Psoas muscle (tissue), 8 donors: Measurements from ENCODE around the gene HPS5. TPM values are rescaled to one million over a fixed set of nuclear protein-coding genes. Genes with fewer than 3 reads are reported as not detected.

ENCODE experiments used
- ATAC-seq, 4 donors: fragments of 200-7000 bp; cut with Tn5 transposase; one replicate each; pipeline ENCODE4 v1.9.1; 2020; ENCODE audit warnings: moderate library complexity in 3 of 4, mild to moderate bottlenecking in 2 of 4
- DNase-seq, 2 donors: peaks; one replicate each; pipeline ENCODE4 v3.0.0-alpha.2; 2020
- H3K27ac ChIP-seq: fragments of 200-600 bp; one replicate; pipeline ENCODE4 v1.8.0; 2022
- H3K27me3 ChIP-seq, 3 donors: fragments of 200-600 bp in 1 of 3; one replicate each; pipeline versions ENCODE4 v1.6.1 to v1.8.0; 2013 to 2022; ENCODE audit warnings: low read length in 2 of 3, mild to moderate bottlenecking in 2 of 3, moderate library complexity in 1 of 3; ENCODE audit not compliant: insufficient read depth in 3 of 3
- H3K36me3 ChIP-seq, 2 donors: fragments of 200-600 bp in 1 of 2; one replicate each; pipeline versions ENCODE4 v1.6.1 to v1.8.0; 2013 to 2022; ENCODE audit warnings: low read depth in 1 of 2, mild to moderate bottlenecking in 1 of 2, moderate library complexity in 1 of 2; ENCODE audit not compliant: insufficient read depth in 1 of 2
- H3K4me1 ChIP-seq: fragments of 200-600 bp; one replicate; pipeline ENCODE4 v1.8.0; 2022
- H3K4me3 ChIP-seq: fragments of 200-600 bp; one replicate; pipeline ENCODE4 v1.8.0; 2022; ENCODE audit warnings: mild to moderate bottlenecking
- H3K9me3 ChIP-seq: fragments of 200-600 bp; one replicate; pipeline ENCODE4 v1.8.0; 2022
- CTCF ChIP-seq: fragments of 200-600 bp; IDR thresholded peaks from one replicate; pipeline ENCODE4 v1.8.0; 2022; ENCODE audit warnings: antibody characterized with exemption
- WGBS, 3 donors: extraction: QIAGEN DNeasy Blood & Tissue Kit; methylation state at CpG; one replicate each; pipeline versions ENCODE4 v1.1.6 to v1.1.7; 2013; 5-methylcytosine and 5-hydroxymethylcytosine counted together
- intact Hi-C, 2 donors: fragments of 100-400 bp; cut with DNase I; formaldehyde crosslinking; loops; one replicate each; pipeline versions ENCODE4 v1.11.0 to v1.14.2; 2022
- long read RNA-seq, 2 donors: library from polyadenylated mRNA; unstranded; transcript quantifications; one replicate each; pipeline ENCODE4 v2.0.0, GENCODE V29; 2021
- polyA plus RNA-seq, 3 donors: library from polyadenylated mRNA; stranded (reverse); fragments of 200-250 nt; gene quantifications; one replicate each; pipeline ENCODE4 v1.2.3, GENCODE V29; 2013
- total RNA-seq, 4 donors: library from RNA; stranded (reverse); fragmentation: NEBNext Ultra II Directional in 2 of 4; extraction: Animal tissue kit (Norgen Biotek cat#: 25700) in 2 of 4; gene quantifications; one replicate each; pipeline versions ENCODE4 v1.2.1 to v1.2.4, GENCODE V29; 2021 to 2023
- donor health status: healthy with polysubstance abuse.
- donor health status: DM: no; HTN: no; CAD: no; lungs with moderate emphysema.
- donor health status: Bipolar disorder and iron deficiency.
- donor health status: healthy.
- donor health status: DM: yes; HTN: yes; CAD: no.
- donor health status: DM: no; HTN: no; CAD: no.
- donor health status: DM: no; HTN: no; CAD: no.
- donor health status: DM: yes; HTN: yes; CAD: no.

HPS5 gene
- total RNA-seq (10 to 100 TPM in 1 of 4 donors, 1 to 10 TPM in 3; 7.0 to 11.9 (median 8.8) TPM), polyA plus RNA-seq (10 to 100 TPM in 1 of 3 donors, 1 to 10 TPM in 2; 4.9 to 11.3 (median 9.9) TPM)
- long read RNA-seq, donor 1, full-length matches to known transcripts: 5 of 19 reads
- long read RNA-seq, donor 1, partial matches to known transcripts: 6 of 19 reads
- long read RNA-seq, donor 1, other reads (novel, unspliced or antisense): 8 of 19 reads
- long read RNA-seq, donor 2, partial matches to known transcripts: 3 of 7 reads
- long read RNA-seq, donor 2, other reads (novel, unspliced or antisense): 4 of 7 reads

DNA sequence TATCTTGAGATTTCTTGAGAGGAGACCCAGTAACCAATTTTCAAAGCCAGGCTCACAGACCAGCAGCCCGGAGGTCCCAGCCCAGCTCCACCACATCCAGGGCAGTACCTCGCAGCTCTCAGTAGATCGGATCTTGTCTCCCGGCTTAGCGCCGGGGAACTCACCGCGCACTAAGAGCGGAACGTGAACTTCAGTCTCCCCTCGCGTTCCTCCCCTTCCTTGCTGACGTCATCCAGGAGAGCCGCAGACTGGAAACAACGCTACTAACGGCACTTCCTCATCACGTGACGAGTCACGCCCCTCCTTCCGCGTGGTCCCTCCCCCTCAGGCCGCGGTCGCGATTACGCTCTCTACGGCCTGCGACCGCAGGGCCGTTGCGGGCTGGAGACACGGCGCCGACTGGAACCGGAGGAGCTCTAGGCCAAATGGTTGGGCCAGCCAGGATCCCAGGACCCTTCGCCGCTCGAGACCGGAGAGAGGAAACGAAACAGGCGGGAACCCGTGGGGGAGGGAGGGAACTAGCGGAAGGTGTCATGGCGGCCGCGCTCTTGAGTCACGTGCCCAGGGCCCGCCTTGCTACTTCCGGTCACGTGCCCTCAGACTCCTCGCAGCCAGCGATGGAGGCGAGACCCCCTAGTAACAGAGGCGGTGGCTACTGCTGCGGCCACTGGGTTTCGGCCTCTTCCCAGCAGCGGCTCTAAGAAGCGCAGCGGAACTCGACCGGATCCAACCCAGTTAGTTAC lies at the start of gene HPS5, which contains the start of gene GTF2H1:
HPS5 (minus strand) TSS at position 172 of the 743 bp plus-strand sequence. CDS start 4,282 bp downstream, outside the sequence.
GTF2H1 (plus strand) TSS at position 599 of the 743 bp plus-strand sequence. CDS start 10,508 bp downstream, outside the sequence.
- no peak for TF ChIP-seq CTCF
- H3K4me1 ChIP-seq: peaks cover 34% of the 10 kb centered on the region
- H3K27ac ChIP-seq: peak within 1 kb of the TSS; percentile 95
- peak; percentile 98 to 99 (median 99) for ATAC-seq
- WGBS, 3 donors: 0% methylated on average over 57 to 61 of the region's 61 CpGs
- H3K36me3 ChIP-seq: peaks cover 8 to 27% of the 10 kb centered on the region in 2 donors
- H3K27me3 ChIP-seq: no peaks in the 10 kb centered on the region
- peak; percentile 94 to 97 for DNase-seq
- H3K4me3 ChIP-seq: peak within 1 kb of the TSS; percentile 83
- no peaks in the 10 kb centered on the region for H3K9me3 ChIP-seq
- intact Hi-C loops: loop anchor here (2.0 to 10.0 kb wide), 5 partner anchors 75 to 1587 kb away; partner anchors contain the start of genes SPTY2D1 (in 2 of the 2), C11orf58 (in 1 of the 2) and TSG101 (in 1 of the 2)

DNA sequence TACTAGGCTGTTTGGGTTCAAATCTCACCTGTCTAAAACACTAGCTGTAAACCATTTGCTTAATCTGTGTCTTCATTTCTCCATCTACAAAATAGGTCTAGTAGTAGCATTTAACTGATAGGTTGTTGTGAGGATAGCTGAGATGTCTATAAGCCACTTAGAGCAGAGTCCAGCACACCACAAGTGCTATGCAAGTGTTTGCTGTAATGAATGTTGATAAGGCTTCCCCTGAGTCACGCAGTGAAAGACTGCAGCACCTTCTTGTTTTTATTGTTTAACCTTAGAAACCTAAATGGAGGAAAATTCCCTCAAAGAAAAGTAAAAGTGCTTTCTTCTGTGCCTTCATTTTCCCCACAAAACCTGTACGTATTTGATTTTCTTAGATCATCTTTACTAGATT lies 49.3 kb upstream of the HPS5 start:
- ATAC-seq (no peak), DNase-seq (no peak)
- WGBS, 3 donors: 90 to 94% (median 93%) methylated on average over 2 of the region's 2 CpGs
- Histone ChIP-seq H3K4me3 (no peak overlapping the region), H3K4me1 (peaks cover 6% of the 10 kb centered on the region), H3K36me3 (peaks cover 0 to 15% of the 10 kb centered on the region in 2 donors), H3K27me3 (no peaks in the 10 kb centered on the region), H3K27ac (no peak overlapping the region), H3K9me3 (no peaks in the 10 kb centered on the region)
- no peak for TF ChIP-seq CTCF
- intact Hi-C loops: no loop called here

DNA sequence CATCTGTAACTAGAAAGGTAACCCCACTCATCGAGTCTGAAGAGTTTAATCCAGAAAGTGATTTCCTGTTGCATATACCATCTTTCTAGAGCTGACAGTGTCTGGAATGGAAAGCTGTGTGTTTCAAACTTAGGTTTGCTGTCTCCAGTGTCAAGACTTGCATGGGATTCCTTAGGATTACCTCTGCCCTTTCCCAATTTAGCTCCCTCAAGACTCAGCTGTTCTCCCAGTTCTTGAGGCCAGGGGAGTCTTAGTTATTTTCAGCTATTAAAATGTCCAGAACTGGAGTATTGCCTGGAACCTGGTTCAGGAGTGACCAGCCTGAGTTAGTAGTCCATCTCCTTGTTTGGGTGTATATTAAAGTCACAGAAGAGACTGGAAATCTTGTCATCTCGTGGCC lies 47.5 kb upstream of the HPS5 start:
- peak overlapping the region; percentile 43 for H3K27ac ChIP-seq

GRCh38 chr11:18368221-18368620 lies 46.3 kb upstream of the HPS5 start:
- Histone ChIP-seq H3K9me3 (no peaks in the 10 kb centered on the region), H3K4me1 (peaks cover 6% of the 10 kb centered on the region), H3K36me3 (peaks cover 5 to 45% of the 10 kb centered on the region in 2 donors), H3K27me3 (no peaks in the 10 kb centered on the region), H3K4me3 (no peak overlapping the region), H3K27ac (peak overlapping the region; percentile 43)
- DNase-seq (no peak), ATAC-seq (peak in 2 of 4 donors; percentile 56 to 70)
- WGBS, 3 donors: 74 to 78% (median 74%) methylated on average over 2 of the region's 2 CpGs
- TF ChIP-seq CTCF: no peak
- intact Hi-C loops: no loop called here

More for the DNA sequence above, 47.5 kb upstream of the HPS5 start:
- WGBS, 3 donors: 39 to 60% (median 52%) methylated on average over 2 of the region's 2 CpGs
- intact Hi-C loops: no loop called here
- ATAC-seq (peak; percentile 33 to 89 (median 64)), DNase-seq (no peak)
- Histone ChIP-seq H3K9me3 (no peaks in the 10 kb centered on the region), H3K27me3 (no peaks in the 10 kb centered on the region), H3K4me3 (no peak overlapping the region), H3K36me3 (peaks cover 5 to 33% of the 10 kb centered on the region in 2 donors), H3K4me1 (peaks cover 6% of the 10 kb centered on the region)
- no peak for TF ChIP-seq CTCF
